Keratinocyte (primary cell): ENCODE data around the gene DDX27. TPM values are rescaled to one million over a fixed set of nuclear protein-coding genes. Genes with fewer than 3 reads are reported as not detected.
A peak's percentile ranks its signal among the peaks of the same experiment; 100 is the strongest.

Source experiments
- DNase-seq: peaks from one replicate; pipeline ENCODE4 v3.0.0-alpha.2; 2011; ENCODE audit warnings: low read depth, missing footprints, low spot score
- FAIRE-seq: peaks from 2 replicates; lab custom pipeline; 2011; peaks lifted over from hg19 to GRCh38; lab: Jason Lieb, UNC
- H2AFZ ChIP-seq: 2 replicates; pipeline ENCODE4 v1.6.0; 2012; ENCODE audit warnings: low read length, control low read depth, inconsistent platforms; ENCODE audit not compliant: control insufficient read depth
- H3K27ac ChIP-seq: 2 replicates; pipeline ENCODE4 v1.5.1; 2011; ENCODE audit warnings: low read length; ENCODE audit not compliant: control insufficient read depth, insufficient read depth
- H3K27me3 ChIP-seq: 3 replicates; pipeline ENCODE4 v1.6.0; 2011; ENCODE audit warnings: low read length; ENCODE audit not compliant: control insufficient read depth, insufficient read depth; ENCODE audit errors: extremely low read depth
- H3K36me3 ChIP-seq, 2 experiments: 2 replicates in 1 of 2; 3 replicates in 1 of 2; pipeline ENCODE4 v1.5.1; 2011; ENCODE audit warnings: low read length in 2 of 2, mild to moderate bottlenecking in 1 of 2; ENCODE audit not compliant: control insufficient read depth in 2 of 2, insufficient read depth in 2 of 2; ENCODE audit errors: extremely low read depth in 1 of 2
- H3K4me1 ChIP-seq: 3 replicates; pipeline ENCODE4 v1.5.1; 2011; ENCODE audit warnings: low read length; ENCODE audit not compliant: control insufficient read depth, insufficient read depth; ENCODE audit errors: extremely low read depth
- H3K4me2 ChIP-seq: 3 replicates; pipeline ENCODE4 v1.6.0; 2011; ENCODE audit warnings: low read depth, low read length; ENCODE audit not compliant: control insufficient read depth, insufficient read depth; ENCODE audit errors: extremely low read depth
- H3K4me3 ChIP-seq, 3 experiments: fragments of 200-600 bp in 1 of 3; sonication (generic) in 1 of 3; 2 replicates in 2 of 3; 3 replicates in 1 of 3; pipeline ENCODE4 v1.5.1; 2011 to 2016; ENCODE audit warnings: low read length in 3 of 3, mild to moderate bottlenecking in 3 of 3, control low read depth in 2 of 3, inconsistent platforms in 1 of 3, low read depth in 1 of 3, mixed read lengths in 1 of 3, mixed run types in 1 of 3, moderate library complexity in 1 of 3; ENCODE audit not compliant: control insufficient read depth in 2 of 3, insufficient read depth in 2 of 3; ENCODE audit errors: extremely low read depth in 1 of 3
- H3K79me2 ChIP-seq: 2 replicates; pipeline ENCODE4 v1.6.0; 2012; ENCODE audit warnings: low read length; ENCODE audit not compliant: control insufficient read depth, insufficient read depth
- H3K9ac ChIP-seq: 3 replicates; pipeline ENCODE4 v1.6.0; 2011; ENCODE audit warnings: low read length; ENCODE audit not compliant: control insufficient read depth, insufficient read depth; ENCODE audit errors: extremely low read depth
- H3K9me1 ChIP-seq: 3 replicates; pipeline ENCODE4 v1.6.0; 2011; ENCODE audit warnings: low read length; ENCODE audit not compliant: control insufficient read depth, insufficient read depth; ENCODE audit errors: extremely low read depth
- H3K9me3 ChIP-seq: 2 replicates; pipeline ENCODE4 v1.5.1; 2012; ENCODE audit warnings: low read depth, low read length; ENCODE audit not compliant: control insufficient read depth
- H4K20me1 ChIP-seq: 3 replicates; pipeline ENCODE4 v1.6.0; 2011; ENCODE audit warnings: low read length; ENCODE audit not compliant: control insufficient read depth, insufficient read depth; ENCODE audit errors: extremely low read depth
- EZH2 ChIP-seq: IDR thresholded peaks from one replicate; pipeline ENCODE4 v1.6.1; 2012; ENCODE audit warnings: inconsistent platforms, mild to moderate bottlenecking, low read length, moderate library complexity
- dilution Hi-C: fragments of 300-500 bp; cut with MboI; formaldehyde crosslinking; loops from one replicate; pipeline ENCODE4 v1.7.0; 2020; ENCODE audit warnings: low sequenced_read_pairs; ENCODE audit not compliant: extremely low pct_ligation_motif_present
- polyA plus RNA-seq, 5 experiments: library from polyadenylated mRNA; depleted of rRNA in 3 of 5; stranded (reverse) in 3 of 5; stranded (forward) in 1 of 5; unstranded in 1 of 5; fragments of >200 nt; gene quantifications; 1 replicate in 1 of 5; 2 replicates in 3 of 5; 3 replicates in 1 of 5; pipeline versions ENCODE4 v1.2.1 to v1.2.3, GENCODE V29; 2011 to 2012; ENCODE audit warnings: missing spikeins in 2 of 5, low read depth in 1 of 5, low replicate concordance in 1 of 5
- TF ChIP-seq, protein P1 (sequence below), 3 experiments: IDR thresholded peaks in 1 of 3; conservative IDR thresholded peaks in 1 of 3; optimal IDR thresholded peaks in 1 of 3; 2 replicates in 2 of 3; 3 replicates in 1 of 3; pipeline versions ENCODE3 to v1.5.1; 2011; ENCODE audit warnings: low read length in 3 of 3, mild to moderate bottlenecking in 3 of 3, moderate library complexity in 2 of 3, control low read depth in 1 of 3, inconsistent platforms in 1 of 3; ENCODE audit not compliant: insufficient read depth in 2 of 3; ENCODE audit errors: extremely low read depth in 1 of 3

DDX27 gene
- polyA plus RNA-seq, 1 donor (not counting 4 experiments of a cell fraction or from before 2014, with no cell fraction given), result 34.5 TPM

GRCh38 chr20:49286689-49287551, 67.7 kb downstream of the DDX27 start:
- Histone ChIP-seq H3K36me3 (peaks cover 43 to 81% of the 10 kb centered on the region in 2 experiments), H3K9me3 (peaks cover 7% of the 10 kb centered on the region), H3K9ac (no peak overlapping the region), H3K4me3 (no peak overlapping the region), H3K4me1 (peaks cover 50% of the 10 kb centered on the region), H3K27me3 (no peaks in the 10 kb centered on the region), H3K4me2 (peak overlapping the region; percentile 26), H3K27ac (no peak overlapping the region), H3K79me2 (peaks cover 55% of the 10 kb centered on the region), H4K20me1 (peaks cover 89% of the 10 kb centered on the region), H3K9me1 (peaks cover 2% of the 10 kb centered on the region), H2AFZ (no peak overlapping the region)
- FAIRE-seq, result no peak
- no peak for DNase-seq
- dilution Hi-C loops, result no loop called here
- no peak for TF ChIP-seq EZH2
- TF ChIP-seq, protein P1, sequence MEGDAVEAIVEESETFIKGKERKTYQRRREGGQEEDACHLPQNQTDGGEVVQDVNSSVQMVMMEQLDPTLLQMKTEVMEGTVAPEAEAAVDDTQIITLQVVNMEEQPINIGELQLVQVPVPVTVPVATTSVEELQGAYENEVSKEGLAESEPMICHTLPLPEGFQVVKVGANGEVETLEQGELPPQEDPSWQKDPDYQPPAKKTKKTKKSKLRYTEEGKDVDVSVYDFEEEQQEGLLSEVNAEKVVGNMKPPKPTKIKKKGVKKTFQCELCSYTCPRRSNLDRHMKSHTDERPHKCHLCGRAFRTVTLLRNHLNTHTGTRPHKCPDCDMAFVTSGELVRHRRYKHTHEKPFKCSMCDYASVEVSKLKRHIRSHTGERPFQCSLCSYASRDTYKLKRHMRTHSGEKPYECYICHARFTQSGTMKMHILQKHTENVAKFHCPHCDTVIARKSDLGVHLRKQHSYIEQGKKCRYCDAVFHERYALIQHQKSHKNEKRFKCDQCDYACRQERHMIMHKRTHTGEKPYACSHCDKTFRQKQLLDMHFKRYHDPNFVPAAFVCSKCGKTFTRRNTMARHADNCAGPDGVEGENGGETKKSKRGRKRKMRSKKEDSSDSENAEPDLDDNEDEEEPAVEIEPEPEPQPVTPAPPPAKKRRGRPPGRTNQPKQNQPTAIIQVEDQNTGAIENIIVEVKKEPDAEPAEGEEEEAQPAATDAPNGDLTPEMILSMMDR (optimal IDR thresholded peaks at IDR 0.05 in 1 of 3, IDR thresholded peaks at IDR 0.05 in 1 of 3, conservative IDR thresholded peaks at IDR 0.05 in 1 of 3; ENCODE audit: extremely low read depth in 1 of 3, insufficient read depth in 2 of 3, low read length in 3 of 3), result no peak

- H3K9ac ChIP-seq, result no peak overlapping the region
- H3K36me3 ChIP-seq, result peaks cover 39 to 73% of the 10 kb centered on the region in 2 experiments
- peaks cover 7% of the 10 kb centered on the region for H3K9me3 ChIP-seq
- H3K4me3 ChIP-seq, result no peak overlapping the region
- H3K27ac ChIP-seq, result no peak overlapping the region
- peaks cover 47% of the 10 kb centered on the region for H3K79me2 ChIP-seq
- TF ChIP-seq, protein P1 (optimal IDR thresholded peaks at IDR 0.05 in 1 of 3, IDR thresholded peaks at IDR 0.05 in 1 of 3, conservative IDR thresholded peaks at IDR 0.05 in 1 of 3; ENCODE audit: extremely low read depth in 1 of 3, insufficient read depth in 2 of 3, low read length in 3 of 3), result no peak
- no peak for TF ChIP-seq EZH2
- no peak overlapping the region for H3K4me2 ChIP-seq
- peaks cover 2% of the 10 kb centered on the region for H3K9me1 ChIP-seq
- dilution Hi-C loops, result no loop called here
- peak; percentile 44 for DNase-seq
- H4K20me1 ChIP-seq, result peaks cover 82% of the 10 kb centered on the region
- peaks cover 42% of the 10 kb centered on the region for H3K4me1 ChIP-seq
- no peak for FAIRE-seq
- H3K27me3 ChIP-seq, result no peaks in the 10 kb centered on the region
- no peak overlapping the region for H2AFZ ChIP-seq
These were observed 68.5 kb downstream of the DDX27 start for GRCh38 chr20:49287555-49288249.
